GM19468 (cell line): ENCODE results near the gene TANGO6.

ENCODE experiments used
- ATAC-seq: cut with Tn5 transposase; IDR thresholded peaks from one replicate; pipeline ENCODE4 v1.9.1; 2021; ENCODE audit warnings: mild to moderate bottlenecking, moderate library complexity, moderate number of reproducible peaks; ENCODE audit not compliant: unreplicated experiment; ENCODE audit errors: extremely low read depth

The TANGO6 gene

DNA sequence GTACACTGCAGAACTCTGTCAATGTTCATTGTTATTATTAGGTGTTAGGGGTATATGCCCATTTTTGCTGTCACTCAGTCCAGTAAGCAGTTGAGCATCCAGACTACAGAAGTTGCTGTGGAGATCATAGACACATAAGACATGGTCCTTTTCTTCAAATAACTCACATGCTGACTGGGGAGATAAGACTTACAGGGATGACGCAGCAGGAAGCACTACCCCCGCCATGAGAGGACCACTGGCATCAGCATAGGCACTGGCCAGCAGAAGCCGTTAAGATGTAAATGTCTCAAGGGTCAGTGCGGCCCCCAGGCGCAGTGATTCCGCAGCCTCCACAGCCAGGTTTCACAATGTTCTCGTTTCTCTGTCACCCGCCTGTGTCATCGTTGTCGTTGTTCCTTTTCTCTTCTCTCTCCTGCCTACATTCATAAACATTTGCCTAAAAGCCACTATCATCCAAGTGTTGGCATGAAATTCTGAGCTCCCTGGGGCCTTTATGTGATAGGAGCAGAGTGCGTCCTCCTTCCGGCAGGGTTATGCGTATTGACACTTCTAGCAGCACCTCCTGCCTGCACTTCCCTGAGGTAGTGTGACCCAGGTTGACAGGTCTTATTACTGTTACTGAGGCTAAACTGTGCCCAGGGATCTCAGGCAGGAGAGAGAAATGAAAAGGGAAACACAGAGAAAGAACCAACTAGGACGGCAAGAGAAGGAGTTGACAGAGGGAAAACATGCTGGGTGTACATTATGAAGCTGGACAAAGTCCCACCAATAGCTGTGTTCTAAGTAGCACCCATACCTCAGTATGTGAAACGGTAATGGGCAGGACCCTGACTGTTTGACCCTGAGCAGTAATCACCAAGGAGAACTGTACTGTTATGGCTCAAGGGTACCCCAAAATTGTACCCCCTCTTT lies 17.9 kb downstream of the TANGO6 start:
- no peak for ATAC-seq

DNA sequence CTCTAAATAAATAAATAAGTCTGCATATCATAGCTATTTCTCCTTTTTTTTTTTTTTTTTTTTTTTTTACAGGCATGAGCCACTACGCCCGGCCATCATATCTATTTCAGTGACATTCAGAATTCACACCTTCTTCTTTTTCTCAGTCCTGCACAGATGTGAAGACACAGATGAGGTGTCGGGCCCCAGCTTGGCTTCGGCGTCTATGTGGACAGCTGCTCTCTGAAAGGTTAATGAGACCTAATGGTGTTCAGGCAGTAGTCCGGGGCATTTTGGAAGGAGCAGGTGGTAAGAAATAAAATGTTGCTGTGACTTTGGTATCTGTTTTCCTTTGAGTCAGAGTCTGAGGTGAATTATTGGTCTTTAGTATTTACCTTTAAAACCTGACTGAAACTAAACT lies 23.6 kb downstream of the TANGO6 start:
- ATAC-seq, result no peak

DNA sequence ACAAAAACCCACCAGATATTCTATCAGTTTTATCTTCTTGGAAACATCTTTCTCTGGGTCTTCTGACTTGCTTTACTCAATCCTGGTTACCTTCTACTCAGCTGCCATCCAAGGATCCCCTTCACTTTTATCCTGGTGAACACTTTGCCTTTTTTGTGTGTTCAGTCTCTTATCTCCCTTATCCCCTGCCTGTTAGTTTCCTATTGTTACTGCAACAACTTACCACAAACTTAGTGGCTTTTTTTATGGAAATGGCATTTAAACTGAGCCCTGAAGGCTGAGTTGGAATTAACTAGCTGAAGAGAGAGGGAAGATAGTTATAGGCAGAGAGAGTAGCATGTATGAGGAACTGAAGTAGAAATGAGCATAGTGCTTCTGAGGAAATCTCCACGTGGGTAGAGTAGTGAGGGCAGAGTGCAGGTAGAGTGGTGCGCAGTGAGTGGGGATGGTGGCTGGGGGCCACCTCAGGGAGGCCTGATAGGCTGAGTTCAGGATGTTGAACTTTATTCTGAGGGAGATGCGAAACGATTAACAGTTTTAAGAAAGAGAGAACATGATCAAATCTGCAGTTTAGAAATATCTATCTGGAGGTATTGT lies 26.3 kb downstream of the TANGO6 start:
- ATAC-seq, result no peak

DNA sequence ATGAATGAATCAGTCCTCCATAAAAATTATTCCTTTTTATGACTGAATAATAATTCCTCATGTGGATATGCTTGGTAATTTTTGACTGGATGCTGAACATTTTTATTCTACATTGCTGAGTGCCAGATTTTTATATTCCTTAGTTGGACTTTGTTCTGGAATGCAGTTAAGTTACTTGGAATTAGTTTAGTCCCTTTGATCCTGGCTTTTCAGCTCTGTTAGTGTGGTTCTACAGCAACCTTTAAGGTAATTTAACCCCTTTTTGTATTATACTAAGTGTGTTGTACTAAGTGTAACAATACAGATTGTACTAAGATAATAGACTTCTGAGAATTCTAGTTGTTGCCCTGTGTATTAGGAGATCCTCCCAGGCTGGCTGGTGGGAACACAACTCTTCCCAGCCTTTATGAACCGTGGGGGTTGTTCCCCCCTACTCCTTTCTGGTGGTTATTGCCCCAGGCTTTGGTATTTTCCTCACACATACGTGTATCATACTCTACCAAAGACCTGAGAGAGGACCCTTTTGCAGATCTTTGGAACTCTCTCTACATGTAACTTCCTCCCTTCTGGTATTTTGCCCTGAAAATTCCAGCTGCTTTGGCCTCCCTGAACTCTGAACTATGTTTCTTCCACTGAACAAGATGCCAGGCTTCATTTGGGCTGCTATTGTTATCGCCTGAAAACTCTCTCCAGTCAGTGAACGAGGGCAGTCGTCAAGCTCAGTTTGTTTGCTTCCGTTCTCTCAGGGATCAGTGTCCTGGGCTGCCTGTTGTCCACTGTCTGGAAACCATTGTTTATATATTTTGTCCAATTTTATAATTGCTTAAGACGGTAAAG lies 30.5 kb downstream of the TANGO6 start:
- ATAC-seq, result no peak

DNA sequence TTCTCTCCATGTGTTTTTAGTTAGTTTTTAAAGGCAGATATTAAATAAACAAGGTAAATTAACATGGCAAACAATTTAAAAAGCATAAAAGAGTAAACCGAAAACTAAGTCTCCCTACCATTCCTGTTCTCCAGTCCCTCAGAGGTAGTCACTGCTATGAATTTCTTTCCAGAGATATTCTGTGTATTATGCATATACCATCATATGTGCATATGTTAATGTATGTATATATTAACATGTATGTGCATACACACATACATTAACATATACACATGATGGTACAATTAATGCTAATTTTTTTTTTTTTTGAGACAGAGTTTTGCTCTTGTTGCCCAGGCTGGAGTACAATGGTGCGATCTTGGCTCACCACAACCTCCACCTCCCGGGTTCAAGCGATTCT lies 32.5 kb downstream of the TANGO6 start:
- ATAC-seq, result no peak

DNA sequence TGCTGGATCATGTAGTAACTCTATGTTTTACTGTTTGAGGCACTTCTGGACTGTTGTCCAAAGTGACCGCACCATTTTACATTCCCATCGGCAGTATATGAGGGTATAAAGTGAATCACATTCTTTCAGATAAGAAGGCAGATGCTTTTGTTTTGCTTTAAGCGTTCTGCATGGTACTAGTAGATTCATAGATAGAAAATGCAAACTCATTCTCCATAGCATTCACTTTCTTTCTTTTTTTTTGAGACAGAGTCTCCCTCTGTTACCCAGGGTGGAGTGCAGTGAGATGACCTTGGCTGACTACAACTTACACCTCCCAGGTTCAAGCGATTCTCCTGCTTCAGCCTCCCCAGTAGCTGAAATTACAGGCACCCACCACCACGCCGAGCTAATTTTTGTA lies 40.4 kb downstream of the TANGO6 start:
- ATAC-seq, result no peak

DNA sequence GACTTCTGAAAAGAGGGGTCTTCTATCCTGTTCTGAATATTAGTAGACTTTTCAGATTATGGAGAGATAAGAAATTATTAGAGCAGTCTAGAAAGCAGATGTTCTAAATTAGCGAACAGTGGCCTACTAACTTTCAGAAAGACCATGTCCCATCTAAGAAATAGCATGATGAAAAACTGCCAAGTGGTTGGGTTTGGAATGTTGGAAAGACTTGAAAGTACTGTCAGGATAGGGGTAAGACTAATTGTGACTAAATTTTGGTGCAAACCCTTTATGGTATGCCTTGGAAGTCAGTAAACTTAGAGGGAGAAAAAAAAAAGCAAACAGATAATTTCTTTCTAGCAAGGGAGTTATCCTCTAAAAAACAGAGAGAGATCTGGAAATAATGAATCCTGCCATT lies 41.1 kb downstream of the TANGO6 start:
- ATAC-seq, result no peak

DNA sequence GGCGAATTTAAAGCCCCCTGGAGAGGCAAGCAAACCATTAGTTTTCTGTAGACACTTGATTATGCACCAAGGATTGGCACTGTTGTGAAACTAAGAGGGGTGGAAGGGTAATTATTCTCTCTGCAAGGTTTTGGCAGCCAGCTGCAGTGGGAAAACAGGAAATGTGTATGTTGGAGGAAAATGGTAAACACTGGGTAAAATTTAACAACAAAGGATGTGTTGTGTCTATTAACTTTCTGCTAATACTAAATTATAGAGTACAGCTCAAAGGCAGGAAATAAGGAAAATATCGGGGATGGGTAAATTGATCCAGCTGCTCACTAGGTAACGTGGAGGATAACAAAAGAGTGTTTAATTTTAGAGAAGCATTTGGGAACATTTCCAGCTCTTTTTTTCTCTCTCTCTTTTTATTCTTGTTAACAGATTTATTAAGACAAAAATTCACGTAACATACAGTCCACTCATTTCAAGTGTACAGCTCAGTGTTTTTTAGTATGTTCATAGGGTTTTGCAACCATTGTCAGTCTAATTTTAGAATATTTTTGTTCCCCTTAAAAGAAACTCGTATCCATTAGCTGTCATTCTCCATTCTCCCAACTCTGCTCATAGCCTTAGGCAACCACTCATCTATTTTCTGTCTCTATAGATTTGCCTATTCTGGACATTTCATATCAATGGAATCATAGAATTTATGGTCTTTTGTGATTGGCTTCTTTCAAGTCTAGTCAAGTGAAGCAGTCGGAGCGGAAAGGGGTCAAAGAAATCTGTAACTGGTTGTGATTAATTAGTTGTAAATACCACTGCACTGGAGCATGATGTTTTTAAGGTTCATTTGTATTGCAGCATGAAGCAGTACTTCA lies 41.8 kb downstream of the TANGO6 start:
- ATAC-seq, result no peak

DNA sequence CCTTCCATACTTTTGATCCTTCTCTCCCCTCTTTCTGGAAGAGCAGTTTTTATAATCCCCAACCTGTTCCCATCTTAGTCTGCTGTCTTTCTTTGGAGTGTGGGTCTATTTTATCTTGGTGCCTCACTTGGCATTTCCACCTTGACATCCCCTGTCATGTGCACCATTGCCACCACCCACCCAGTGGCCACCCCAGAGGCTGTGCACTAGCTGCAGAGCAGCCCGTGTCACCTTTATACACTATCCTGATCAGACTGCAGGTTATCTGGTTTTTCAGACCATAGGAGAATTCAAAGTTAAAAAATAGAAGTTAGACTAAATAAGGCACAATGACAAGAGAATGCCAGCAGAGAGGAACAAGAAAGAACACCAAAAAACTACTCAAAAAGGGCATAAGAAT lies 43.8 kb downstream of the TANGO6 start:
- ATAC-seq, result no peak

DNA sequence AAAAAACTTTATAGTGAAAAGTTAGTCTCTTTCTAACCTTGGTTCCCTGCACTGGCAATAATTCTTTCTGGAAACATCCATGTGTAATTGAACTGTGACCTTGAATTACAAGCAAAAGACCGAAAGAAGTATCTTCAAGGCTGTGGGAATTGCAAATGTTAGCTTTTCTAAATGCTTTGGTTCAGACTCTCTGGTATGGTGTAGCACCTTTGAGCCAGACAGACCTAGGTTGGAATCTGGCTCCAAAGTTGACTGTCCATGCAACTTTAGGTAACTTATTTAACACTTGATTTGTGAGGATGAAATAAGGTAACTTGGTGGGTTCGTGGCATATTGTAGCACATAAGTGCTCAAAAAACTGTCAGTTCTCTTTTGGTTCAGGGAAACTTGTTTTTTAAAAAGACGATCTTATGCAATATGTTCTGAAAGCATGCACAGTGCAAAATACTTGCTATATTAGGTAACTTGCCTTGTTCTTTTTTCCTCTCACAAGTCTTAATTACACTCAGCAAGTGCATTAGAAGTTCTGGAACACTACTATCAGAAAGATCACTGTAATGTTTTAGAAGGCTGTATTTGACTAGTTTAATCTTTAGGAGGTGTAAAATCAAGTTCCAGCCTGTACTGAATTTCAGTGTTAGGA lies 46.3 kb downstream of the TANGO6 start:
- no peak for ATAC-seq

DNA sequence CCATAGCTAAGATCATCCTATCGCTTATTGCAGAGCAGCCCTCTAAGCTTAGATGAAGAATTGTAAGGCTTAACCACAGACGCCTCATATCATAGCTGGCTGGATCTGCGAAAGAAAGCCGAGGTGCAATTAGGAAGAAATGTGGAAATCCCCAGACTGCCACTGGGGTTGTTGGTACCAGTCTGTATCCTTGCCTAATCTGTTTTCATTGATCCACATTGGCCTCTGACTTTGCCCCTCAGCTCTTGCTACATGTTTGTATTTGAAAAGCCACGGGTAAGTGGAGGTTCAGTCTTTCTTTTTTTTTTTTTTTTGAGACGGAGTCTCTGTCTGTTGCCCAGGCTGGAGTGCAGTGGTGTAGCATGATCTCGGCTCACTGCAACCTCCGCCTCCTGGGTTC lies 48.9 kb downstream of the TANGO6 start:
- ATAC-seq, result no peak

DNA sequence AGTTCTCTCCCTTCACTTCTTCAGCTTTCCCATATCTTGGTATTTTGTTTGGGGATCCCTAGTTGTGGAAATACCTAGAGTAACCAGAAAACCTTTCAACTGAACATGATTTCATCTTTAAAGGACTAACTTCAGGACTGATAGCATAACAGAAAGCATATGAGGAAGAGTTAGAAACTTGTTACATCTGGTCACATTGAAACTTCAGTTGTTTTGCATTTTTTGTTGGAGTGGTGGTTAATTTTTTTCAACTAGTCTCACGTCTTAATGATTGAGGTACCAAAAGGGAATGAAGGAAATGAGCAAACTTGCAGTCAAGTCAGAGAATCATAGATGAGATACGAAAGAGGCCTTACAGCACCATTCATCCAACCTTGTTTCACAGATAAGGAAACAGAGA lies 49.6 kb downstream of the TANGO6 start:
- ATAC-seq, result no peak

DNA sequence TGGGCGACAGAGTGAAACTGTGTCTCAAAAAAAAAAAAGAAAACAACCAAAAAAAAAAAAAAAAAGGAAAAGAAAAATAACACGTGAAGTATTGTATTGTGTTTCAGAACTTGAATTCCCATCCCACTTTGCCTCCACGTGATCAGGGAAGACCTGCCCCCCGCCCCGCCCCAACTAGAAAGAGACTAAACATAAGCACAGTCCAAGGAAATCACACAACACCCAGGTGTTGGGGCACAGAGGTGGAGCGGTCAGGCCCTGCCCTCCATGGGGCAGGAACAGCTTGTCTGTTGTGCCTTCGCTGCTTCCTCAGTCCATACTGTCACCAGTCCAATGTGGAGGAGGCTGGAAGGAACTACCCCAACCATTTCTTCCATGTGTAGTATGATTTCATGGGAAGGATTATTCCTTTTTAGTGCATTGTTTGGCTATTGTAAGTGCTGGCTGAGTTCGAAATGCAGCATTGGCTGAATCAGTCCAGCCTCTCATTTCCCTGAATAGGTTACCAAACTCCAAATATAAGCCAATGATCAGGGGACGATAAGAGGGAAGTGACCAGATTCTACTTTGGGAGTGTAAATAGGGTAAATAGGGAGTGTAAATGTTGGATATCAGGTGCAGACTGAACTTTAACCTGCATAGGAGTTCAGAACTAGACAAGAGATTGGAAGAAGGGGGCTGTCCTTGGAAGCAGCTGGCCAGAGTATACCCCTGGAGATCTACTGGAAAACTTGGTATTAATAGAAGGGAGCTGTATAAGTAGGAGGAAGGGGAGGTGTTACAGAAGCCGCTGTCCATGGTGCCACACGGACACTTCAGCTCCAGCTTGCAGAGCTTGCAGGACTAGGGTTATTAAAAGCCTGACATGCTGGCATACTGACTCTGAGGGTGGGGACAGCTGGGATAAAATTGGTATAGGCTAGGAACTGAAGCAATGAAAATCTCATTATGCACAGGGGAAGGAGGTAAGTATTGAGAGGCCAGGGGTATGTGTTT lies 50.7 kb downstream of the TANGO6 start:
- no peak for ATAC-seq

DNA sequence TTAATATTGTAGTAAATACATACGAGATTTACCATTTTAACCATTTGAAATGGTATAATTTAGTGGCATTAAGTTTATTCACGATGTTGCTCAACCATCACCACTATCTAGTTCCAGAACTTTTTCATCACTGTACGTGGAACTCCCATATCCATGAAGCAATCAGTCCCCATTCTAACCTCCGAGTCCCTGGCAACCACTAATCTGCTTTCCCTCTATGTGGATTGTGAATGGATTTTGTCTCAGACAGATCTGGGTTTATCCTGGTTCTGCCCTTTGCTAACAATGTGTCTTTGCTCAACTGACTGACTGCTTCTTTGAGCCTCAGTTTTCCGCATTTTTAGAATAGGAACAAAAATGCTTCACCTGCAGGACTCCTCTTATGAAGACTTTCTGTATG lies 51.4 kb downstream of the TANGO6 start:
- ATAC-seq, result no peak

DNA sequence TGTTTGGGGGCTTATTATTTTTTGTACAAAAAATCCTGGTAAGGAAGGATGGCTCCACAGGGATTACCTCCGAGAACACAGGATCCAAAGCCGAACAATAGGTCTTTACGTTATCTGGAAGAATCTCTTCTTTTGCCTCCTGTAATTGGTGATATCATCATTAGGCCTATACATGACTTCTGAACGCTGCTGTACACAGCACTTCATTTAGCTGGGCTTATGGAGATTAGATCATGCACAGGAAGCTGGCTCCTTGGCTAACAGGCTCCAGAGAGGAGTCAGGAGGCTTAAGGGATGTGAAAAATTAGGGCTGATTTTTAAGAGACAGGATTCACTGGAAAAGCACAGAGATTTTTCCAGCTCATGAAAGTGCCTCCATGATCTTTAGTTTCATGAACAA lies 54.7 kb downstream of the TANGO6 start:
- no peak for ATAC-seq

DNA sequence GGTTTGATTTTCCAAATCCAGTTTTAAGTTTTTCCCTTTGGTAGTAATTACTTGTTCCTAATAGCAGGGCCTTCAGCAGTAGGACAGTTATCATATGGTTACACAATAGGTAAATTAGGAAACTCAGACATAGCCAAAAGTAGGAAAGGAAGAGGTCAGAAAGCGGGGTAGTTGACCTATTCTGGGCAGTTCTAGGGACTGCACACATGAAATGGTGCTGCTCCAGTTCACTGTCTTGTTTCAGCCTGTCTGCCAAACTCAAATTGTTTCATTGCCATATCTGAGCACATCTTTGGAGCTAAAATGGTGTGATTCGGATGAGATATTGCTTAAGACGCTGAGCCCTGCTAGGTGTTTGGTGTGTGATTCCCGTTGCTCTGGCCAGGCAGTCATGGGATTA lies 56.7 kb downstream of the TANGO6 start:
- ATAC-seq, result no peak

DNA sequence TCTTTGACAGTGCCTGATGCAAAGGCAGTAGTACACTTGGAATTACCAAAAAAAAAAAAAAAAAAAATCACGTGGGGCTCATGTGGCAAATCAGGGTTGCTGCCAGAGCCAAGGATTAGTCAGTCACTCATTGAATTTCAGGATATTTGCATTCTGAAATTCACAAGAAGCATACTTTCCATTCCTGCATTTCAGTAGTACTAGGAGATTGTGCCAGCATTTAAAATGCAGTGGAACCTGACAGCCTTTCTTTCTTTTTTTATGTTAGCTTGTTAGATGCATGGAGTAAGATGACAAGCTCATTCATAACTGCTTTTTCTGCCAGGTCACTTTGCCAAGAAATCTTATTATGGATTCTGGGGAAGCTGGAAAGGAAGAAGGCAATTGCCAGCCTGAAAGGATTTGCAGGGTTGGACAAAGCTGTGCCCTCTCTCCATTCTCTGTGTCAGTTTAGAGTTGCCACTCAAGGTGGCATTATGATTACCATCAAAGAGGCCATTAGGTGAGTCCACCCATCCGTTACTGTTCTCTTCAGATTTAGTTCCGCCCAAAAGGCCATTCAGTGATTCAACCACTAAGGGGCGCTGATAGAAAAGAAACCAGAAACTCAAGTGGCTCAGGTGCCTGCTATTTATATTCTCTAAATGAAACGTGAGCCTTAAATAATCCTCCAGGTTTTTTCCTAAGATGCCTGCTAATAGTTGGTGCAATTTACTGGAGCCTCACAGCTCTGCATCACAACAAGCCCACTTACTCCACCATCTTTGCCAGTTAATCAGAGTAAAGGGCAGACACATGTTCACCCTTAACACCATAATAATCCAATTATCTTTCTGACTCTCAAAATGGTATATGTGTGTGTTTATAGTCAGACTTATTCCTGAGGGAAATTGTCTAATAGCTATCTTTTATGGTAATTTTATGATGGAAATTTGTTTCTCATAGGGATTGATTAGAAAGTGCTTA lies 59.0 kb downstream of the TANGO6 start:
- no peak for ATAC-seq
